ENCODE results near the gene DYRK1B.

- peak; percentile 83 to 89 (median 88) for TF ChIP-seq CTCF (IDR thresholded peaks at IDR 0.05)
- no peak for TF ChIP-seq POLR2A (IDR thresholded peaks at IDR 0.05)
These were observed 40.9 kb downstream of the DYRK1B start for GRCh38 chr19:39792999-39793546.

Measured in adrenal gland (tissue), 5 donors.